NK-92 (cell line): ENCODE results near the gene ATXN10.

Experiments
- DNase-seq: peaks from one replicate; lab custom pipeline; 2025; ENCODE audit not compliant: unreplicated experiment; lab: John Stamatoyannopoulos, UW

The ATXN10 gene

DNA sequence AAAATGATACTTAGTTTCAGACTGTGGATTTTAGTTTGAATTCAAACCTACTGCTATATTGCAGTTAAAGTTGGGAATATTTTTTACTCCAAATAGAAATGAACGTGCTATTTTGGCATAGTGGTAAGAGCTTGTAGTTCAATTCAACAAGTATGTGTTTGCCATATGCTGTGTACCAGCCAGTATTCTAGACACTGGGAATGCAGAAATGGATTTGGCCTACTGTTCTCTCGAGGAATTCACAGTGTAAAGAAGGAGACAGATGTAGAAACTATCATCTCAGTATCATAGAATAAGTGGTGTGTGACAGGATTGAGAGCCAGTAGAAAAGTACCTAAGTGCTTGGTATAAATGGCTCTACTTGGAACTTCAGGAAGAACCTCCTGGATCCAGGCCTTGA is 80.4 kb downstream of the ATXN10 start:
- no peak for DNase-seq

DNA sequence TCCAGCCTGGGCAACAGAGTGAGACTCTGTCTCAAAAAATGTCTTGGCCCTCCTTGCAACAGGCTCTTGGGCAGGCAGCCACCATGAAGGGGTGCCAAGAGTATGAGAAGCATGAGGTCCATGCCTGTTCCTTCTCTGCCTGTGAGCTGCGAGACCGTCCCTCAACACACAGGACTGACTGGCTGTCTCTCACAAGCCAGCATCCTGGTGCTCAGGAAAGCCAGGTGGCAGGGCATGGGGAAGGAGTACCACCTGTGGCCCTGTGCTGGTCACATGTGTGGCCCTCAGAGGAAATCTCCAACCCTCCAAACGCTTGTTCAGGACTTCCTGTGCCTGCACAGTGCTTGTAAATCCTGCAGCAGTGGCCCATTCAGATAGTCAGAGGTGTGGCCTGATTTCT is 83.2 kb downstream of the ATXN10 start:
- no peak for DNase-seq

DNA sequence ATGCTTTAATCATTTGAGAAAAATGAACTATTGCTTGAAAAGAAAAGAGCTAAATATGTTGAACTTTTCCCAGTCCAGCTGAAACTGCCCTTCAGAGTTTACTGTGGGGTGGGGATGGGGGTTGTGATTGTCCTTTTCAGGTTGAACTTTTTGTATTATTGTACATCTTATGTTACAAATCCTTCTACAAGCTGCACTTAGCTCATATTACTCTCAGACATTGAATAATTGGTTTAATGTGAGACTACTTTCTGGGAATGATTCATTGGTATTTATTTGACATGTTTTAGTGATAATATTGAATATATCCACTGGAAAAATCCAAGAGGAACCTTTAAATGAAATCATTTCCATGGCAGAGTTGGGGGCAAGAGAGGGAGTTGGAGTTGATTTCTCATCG is 84.9 kb downstream of the ATXN10 start:
- DNase-seq, result no peak

DNA sequence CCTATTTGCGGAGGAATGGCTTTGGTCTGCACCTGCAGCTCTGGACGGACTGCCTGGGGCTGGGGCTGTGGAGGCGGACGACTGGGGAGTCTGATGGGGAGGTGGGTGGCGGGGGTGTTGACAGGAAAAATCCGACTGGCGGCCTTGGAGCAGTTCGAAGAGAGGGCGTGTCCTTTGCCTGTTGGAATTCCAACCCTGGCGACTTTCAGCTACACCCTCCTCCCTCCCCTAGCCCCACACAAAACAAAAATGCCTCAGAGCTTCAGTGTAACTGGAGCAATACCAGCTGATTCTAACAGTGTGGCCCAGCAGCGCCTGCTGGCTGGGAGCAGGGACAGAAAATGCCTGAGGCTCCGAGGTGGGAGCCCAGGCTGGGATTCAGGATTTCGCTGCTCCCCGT is 85.4 kb downstream of the ATXN10 start:
- no peak for DNase-seq

DNA sequence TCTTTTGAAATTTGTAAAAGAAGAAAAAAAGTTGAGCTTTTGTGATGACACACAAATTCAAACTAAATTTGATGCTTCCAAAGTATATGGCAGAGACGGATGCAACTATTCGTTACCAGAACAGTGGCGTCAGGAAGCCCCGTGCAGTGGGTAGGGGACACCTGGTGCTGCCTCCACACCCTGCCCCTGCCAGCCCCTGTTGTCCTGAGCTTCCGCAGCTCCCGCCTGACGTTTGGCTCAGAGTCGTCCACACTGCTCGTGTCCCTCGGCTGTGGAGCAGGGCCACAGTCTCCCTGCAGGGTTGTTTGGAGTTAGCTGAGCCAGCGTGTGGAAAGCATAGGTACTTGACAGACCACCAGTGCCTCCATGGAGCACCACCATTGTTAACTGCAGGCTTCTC is 86.3 kb downstream of the ATXN10 start:
- no peak for DNase-seq

DNA sequence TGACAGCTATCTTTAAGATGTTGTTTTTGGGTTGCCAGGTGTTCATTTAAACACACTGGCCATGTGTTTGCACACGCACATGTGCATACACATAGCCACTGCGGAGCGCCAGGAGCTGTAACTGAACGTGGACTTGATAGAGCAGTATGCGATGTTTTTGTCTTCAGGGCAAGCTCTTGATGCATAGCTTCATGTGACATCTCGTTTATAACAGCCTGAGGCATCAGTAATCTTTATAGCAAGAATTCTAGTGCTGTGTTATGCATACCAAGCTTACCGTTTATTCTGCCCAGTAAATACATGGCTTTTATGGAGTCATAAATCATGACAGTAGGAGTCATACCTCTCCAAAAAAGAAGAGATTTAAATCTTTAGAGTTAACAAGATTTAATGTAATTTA is 87.0 kb downstream of the ATXN10 start:
- DNase-seq, result no peak

DNA sequence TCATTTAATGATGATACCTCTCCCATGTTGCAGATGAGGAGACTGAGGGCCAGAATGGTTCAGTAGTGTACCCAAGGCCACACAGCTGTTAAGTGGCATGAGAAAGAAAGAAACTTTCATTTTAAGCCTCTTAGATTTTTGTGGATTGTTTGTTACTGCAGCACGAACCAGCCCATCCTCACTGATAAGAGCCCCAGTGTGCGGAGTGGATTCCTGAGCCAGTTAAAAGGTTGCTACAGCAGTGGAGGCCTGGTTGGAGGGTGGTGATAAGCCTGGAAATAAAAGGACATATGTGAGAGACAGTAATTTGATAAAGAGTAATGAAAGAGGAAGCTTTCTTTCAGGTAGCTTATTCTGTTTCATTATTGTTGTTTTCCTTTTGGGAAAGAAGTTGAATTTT is 89.0 kb downstream of the ATXN10 start:
- no peak for DNase-seq

DNA sequence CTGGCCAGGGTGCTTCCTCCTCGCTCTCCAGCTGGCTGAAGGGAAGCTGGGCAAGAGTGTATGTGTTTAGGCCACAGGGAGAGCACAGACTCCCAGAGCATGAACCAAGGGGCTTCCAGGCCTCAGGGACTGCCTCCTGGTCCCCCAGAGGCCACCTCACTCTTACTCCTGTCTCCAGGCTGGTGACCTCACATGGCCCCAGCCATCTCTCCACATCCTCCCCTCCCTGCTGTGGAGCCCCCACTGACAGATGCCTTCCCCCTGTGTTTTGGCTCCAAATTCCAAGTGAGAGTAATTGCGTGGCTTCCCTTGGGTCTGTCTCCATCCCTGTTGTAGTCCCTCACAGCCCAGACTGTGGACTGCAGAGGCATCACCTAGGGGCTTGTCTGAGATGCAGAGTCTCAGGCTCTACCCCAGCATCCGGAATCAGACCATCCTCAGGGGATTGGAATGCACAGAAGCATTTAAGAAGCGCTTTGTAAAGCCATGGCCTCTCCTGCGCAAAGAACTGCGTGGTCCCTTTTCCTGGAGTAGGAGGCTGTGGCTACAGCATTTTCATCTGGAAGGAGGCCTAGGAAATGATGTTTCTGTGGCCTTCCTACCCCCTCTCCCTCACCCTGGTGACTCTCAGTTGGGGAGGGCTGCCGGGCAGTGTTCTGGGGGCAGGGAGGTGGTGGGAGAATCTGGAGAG is 91.1 kb downstream of the ATXN10 start:
- DNase-seq, result no peak

DNA sequence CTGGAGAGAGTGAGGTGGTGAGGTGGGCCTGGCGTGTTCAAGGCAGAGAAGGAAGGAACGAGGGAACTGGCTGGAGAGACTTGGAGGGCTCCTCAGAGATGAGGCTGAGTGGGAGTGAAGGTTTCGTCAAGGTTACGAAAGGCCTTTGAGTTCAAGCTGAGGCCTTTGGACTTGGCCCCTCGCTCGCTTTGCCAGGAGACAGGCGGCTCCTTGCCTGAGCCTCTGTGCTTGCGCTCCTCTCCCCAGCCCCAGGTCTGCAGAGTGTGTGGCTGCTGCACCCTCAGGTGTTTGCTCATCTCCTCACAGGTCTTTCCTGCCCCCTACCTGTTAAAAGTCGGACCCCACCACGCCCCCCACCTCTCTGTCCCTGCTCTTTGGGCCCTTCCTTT is 91.6 kb downstream of the ATXN10 start:
- DNase-seq, result no peak

DNA sequence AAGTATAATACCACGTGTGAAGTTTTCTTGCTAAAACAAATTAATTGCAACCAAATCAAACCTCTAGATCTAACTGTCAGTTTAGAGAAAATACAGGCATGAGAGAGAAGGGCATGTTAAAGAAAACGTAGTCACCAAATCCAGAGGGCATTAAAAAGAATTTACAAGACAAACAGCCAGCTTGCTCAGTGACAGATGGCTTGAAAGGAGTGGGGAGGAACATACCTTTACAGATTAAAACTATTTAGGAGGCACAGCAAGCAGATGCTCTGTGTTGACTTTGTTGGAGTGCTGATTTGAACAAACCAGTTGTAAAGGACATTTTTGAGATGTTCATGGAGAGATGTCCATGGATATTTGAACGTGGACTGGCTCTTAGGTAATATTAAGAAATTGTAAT is 96.9 kb downstream of the ATXN10 start:
- no peak for DNase-seq

DNA sequence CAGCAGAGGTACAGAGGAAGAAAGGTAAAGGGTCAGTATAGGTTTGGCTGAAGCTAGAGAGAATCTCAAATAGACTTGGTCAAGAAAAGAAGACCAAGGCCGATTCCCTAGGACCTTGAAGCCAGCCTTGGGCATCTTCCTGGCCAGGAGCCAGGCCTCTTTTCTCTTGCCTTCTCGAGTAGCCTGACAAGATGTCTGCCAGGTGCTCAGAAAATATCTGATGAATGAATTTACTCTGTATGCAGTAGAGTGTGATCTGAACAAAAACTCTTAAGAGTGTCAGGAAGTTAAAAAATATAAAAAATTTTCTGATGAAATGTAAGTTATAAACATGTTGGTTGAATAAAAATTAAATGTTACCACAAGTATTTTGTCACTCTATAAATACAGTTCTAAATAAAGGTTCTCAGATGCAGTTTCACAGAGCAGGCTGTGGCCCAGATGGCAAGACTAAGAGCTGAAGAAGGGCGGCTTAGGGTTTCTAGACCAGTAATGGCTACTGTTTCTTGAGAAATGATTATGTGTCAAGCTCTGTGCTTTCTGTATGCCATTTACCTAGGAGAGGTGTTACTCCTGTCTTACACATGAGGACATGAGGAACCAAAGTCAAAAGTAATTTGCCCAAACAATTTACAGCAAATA is 98.1 kb downstream of the ATXN10 start:
- no peak for DNase-seq

DNA sequence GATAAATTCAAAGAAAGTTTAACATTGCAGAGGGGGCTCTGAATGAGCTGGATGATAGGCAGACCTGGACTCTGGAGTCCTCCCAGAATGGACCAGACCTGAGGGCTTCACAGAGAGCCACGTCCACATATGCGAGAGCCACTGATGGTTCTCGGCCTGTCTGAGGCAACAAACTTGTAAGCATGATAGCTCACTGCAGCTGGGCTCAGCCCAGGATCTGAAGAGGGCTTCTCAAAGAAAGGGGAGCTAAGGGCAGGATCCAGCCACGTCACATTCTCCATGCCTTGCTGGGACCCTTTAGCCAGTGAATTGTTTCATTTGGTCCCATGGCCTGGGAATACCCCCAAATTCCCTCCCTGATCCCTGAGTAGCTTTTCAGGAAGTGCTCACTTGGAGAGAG is 98.9 kb downstream of the ATXN10 start:
- DNase-seq, result no peak

DNA sequence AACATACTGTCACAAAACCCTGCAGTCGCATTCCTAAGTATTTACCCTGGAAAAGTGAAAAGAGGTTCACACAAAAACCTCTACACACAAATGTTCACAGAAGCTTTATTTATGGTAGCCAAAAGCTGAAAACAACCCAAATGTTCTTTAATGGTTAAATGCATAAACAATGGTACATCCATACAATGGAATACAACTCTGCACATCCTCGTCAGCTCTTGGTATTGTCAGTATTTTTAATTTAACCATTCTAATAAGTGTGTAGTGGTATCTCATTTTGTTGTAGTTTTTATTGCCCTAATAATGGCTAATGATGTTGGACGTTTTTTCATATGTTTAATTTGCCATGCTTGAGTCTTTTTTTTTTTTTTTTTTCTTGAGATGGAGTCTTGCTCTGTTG is 99.4 kb downstream of the ATXN10 start:
- no peak for DNase-seq

DNA sequence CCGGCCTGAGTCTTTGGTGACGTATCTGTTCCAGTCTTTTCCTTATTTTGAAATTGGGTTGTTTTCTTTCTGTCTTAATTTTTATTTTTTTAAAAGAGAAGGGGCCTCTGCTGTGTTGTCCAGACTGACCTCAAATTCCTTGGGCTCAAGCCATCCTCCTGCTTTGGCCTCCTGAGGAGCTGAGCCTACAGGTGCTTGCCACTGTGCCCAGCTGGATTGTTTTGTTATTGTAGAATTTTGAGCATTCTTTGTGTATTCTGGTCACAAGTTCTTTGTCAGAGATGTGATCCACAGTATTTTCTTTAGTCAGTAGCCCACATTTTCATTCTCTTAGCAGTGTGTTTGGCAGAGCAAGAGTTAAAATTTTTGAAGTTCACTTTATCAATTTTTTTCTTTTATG is 100.1 kb downstream of the ATXN10 start:
- no peak for DNase-seq

DNA sequence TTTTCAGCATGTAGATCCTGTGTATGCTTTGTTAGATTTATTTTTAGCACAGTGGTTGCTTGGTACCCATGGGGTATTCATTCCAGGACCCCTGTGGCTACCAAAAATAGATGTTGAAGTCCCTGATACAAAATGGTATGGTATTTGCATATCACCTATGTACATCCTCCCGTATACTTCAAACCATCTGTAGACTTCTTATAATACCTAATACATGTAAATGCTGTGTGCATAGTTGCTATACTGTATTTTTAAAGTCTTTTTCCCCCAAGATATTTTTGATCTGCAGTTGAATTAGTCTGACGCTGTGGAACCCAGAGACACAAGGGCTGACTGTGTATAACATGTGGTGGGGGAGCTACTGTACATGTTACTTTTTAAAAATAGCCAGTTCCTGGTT is 101.1 kb downstream of the ATXN10 start:
- DNase-seq, result no peak

DNA sequence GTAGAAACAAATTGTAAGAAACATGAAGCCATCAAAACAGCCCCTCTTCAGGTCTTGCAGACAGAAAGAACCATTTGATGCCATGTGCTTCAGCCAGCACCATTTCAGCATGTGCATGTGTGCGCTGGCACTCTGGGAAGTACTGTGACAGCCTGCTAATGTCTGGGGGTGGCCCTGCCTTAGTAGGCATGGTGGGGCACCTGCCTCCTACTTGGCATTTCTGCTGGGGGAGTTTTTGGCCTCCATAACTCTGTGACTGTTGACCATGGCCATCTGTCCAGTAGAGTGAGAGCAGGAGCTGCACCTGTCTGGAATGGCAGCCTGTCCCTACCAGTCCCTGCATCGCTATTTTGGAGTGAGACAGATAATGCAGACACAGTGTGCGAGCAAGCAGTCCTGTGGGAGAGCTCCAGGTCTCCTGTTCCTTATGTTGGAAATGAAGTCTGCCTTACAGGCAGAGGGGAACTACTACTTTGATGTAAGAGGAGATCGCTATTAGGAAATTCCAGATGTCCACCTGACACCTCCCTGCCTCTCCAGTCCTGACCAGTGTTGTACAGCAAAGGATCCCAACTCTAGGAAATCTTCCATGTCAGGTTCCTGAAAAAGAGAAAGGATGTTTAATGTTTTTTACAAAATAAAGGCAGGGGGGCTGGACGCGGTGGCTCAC is 102.5 kb downstream of the ATXN10 start:
- DNase-seq, result no peak

DNA sequence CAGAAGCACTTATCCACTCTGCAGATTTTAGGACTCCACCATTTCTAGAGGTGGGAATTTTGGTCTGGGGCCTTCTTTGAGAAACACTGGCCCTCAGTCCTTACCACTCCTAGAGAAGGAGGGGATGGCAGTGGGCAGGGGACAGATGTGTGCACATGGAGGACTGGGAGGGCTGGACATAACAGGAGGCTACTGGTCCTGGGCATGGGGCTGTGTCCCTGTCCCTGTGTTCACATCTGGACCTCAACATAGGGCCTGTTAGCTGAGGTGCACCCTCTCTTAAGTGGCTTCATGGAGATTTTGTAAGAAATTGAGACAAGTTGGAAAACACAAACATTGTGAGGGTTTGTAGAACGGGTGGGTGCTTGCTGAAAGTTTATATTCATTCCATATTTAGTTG is 103.4 kb downstream of the ATXN10 start:
- no peak for DNase-seq

DNA sequence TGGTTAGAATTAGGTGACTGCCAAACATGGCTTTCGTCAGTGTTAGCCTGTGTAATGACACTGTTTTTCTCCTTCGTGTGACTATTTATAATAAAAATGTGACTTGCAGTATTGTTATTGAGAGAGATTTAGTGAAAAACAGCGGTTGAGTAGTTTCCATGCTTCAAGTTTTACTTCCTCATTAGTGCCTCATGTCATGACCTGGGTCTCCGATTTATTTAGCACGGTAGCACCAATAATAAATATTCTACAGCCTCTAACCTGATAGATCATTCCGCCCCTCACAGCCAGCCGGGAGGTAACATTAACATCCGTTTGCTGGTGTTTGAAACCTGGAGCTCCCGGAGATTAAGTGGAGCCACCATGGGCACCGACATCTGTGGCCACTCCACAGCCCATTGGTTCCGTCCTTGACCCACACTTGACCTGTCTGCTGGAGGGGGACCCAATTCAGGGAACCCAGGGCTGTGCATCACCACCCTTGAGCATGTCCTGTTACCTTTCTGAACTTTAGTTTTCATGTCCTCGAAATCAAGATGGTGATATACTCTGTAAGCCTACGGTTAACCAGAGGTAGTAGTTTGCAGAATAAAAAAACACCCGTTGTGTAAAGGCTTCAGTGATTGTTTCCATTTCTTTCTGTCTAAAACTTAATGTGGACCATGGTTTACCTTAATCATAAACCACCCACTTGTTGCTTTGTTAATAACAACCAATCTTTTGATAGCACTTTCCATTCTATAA is 104.1 kb downstream of the ATXN10 start:
- no peak for DNase-seq

DNA sequence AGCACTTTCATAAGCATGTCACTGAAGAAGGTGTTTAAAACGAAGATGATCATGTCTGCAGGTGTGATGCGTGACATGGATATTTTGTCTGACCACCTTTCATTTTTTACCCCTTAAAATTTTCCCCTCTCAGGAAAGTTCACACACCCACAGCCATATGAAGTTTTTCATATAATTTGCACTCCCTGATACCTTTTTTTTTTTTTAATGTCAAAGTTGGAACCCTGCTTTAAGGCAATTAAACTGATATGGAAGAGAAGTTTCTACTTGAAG is 104.6 kb downstream of the ATXN10 start:
- DNase-seq, result no peak

DNA sequence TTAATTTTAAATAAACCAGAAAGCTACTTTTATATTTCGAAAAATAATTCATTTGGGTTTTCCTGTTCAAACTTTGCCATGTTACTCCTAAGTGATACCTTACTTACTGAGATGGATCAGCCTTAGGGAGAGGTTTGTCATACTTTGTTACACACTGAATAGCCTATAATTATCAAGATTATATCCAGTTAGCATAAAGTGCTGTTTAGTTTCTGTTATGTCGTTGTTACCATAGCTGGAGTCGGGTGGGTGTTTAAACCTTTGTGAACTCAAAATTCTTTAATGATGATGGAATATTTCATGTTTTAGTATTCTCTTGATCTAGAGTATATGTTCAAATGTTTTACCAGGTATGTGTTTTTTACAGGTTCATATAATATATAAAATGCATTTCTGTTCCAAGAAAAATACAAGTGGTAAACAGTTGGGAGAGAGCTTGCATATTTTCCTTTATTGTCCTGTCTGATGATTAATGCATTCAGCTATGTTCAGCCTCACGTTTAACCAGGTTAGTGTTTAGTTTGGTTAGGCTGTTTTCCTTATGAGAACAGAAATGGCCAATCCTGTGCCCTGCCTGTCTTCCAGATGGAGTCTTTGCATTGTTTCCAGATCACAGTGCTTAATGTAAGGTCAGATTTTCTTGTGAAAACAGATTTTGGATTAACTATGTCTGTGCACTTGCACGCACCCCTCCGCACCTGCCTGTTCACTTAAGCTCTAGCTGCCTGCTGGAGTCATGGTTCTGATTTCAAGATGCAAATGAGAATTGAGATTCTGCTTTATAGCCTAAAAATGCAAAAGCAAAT is 105.6 kb downstream of the ATXN10 start:
- DNase-seq, result no peak

DNA sequence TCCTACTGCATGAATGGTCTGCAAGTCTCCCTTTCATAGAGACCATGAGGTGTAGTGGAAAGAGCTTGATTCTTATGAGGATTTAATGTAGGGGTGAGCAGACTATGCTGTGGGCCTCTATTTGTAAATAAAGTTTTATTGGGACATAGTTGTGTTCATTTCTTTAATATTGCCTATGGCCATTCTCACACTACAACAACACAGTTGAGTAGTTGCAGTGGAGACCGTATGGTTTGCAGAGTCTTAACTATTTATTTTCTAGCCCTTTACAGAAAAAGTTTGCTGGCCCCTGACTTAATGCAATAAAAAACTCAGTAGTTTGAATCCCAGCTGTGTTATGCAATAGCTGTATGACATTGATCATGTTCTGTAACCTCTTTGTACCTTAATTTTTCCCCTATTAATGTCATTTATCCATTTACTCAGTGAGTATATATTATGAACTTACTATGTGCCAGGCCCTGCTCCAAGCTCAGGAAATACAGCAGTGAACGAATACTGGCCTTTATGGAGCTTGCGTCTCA is 106.3 kb downstream of the ATXN10 start:
- DNase-seq, result no peak
